Upper lobe of left lung (tissue), 4 donors: Measurements from ENCODE around the gene GNA12.

Experiments
- CTCF ChIP-seq, 6 experiments: fragments of 450-650 bp in 4 of 6; fragments of 200-600 bp in 2 of 6; sonication (generic) in 2 of 6; IDR thresholded peaks; one replicate each; pipeline ENCODE4 v1.5.1; 2016 to 2019; ENCODE audit warnings: antibody characterized with exemption in 6 of 6
- POLR2A ChIP-seq, 4 donors: fragments of 450-650 bp; IDR thresholded peaks; one replicate each; pipeline ENCODE4 v1.5.1; 2016 to 2017; ENCODE audit warnings: antibody characterized with exemption in 4 of 4, mild to moderate bottlenecking in 2 of 4
- POLR2AphosphoS5 ChIP-seq, 2 donors: sonication (generic); formaldehyde crosslinking; IDR thresholded peaks; one replicate each; pipeline ENCODE4 v1.5.1; 2017; ENCODE audit warnings: antibody characterized with exemption in 2 of 2

- TF ChIP-seq CTCF (IDR thresholded peaks at IDR 0.05) = no peak
- no peak for TF ChIP-seq POLR2A (IDR thresholded peaks at IDR 0.05)
- no peak for TF ChIP-seq POLR2AphosphoS5 (IDR thresholded peaks at IDR 0.05)
Measured at GRCh38 chr7:2821842-2822507, 22.1 kb downstream of the GNA12 start.
